Measurements from ENCODE around the gene HNMT.

Gene HNMT

DNA sequence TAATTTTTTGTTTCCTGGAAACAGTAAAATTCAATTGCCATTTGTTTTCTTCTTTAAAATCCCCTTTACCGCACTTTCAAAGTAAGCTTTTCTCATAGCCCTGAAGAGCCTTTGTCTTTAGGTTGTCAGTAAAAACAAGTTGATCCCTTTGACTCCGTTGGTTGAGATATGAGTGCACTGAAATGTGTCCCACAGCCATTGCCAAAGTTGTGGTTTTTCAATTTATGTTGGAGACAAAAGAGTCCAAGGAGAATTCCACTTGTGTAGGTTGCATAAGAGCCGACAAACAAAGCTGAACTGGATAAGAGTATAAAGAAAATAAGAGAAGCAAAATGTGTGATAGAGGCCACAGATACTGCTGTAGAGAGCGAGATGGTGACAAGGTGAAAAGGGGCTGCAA is 26.1 kb upstream of the HNMT start:
- TF ChIP-seq CTCF (IDR thresholded peaks at IDR 0.05; ENCODE audit: borderline replicate concordance, extremely low read depth, low read length, poor library complexity, severe bottlenecking), result no peak
- no peak for TF ChIP-seq EZH2 (IDR thresholded peaks at IDR 0.05; ENCODE audit: borderline replicate concordance, low read depth, low read length, severe bottlenecking)
- no peak for DNase-seq
- Histone ChIP-seq H3K9me3 (ENCODE audit: insufficient read depth, low read length, severe bottlenecking) (no peaks in the 10 kb centered on the region), H3K36me3 (ENCODE audit: insufficient read depth, low read length) (no peaks in the 10 kb centered on the region), H3K79me2 (ENCODE audit: insufficient read depth, low read length) (no peaks in the 10 kb centered on the region), H4K20me1 (ENCODE audit: insufficient read depth, low read length) (no peaks in the 10 kb centered on the region), H3K27me3 (ENCODE audit: insufficient read depth, low read length, poor library complexity) (no peaks in the 10 kb centered on the region), H3K9ac (ENCODE audit: low read depth, low read length) (no peak overlapping the region), H2AFZ (ENCODE audit: low read depth, low read length) (no peak overlapping the region), H3K4me3 (ENCODE audit: low read depth in 1 of 2, low read length in 2 of 2) (no peak overlapping the region), H3K4me1 (ENCODE audit: insufficient read depth, low read length) (no peaks in the 10 kb centered on the region), H3K4me2 (ENCODE audit: insufficient read depth, low read length) (no peak overlapping the region), H3K27ac (ENCODE audit: low read length) (no peak overlapping the region)
- no peak for ATAC-seq (ENCODE audit: insufficient read depth, low read depth)

DNA sequence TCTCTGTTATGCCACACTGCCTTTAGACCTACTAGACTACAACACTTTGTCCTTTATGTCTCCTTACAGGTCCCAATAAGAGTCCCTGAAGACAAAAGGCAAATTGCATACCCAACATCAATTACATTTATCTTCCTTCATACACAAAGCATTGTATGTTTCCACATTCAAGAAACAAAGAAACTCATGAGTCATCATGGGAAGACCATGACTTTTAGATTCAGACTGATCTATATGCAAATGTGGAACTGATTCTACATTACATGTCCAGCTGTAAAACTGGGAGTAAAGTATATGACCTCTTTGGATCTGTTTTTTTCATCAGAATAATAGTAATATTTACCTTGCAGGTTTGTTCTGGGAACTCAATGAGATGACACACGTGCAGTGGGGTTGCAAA is 25.2 kb upstream of the HNMT start:
- no peak overlapping the region for H3K27ac ChIP-seq (ENCODE audit: low read length)
- no peaks in the 10 kb centered on the region for H3K4me1 ChIP-seq (ENCODE audit: insufficient read depth, low read length)
- H3K9ac ChIP-seq (ENCODE audit: low read depth, low read length), result no peak overlapping the region
- no peaks in the 10 kb centered on the region for H3K79me2 ChIP-seq (ENCODE audit: insufficient read depth, low read length)
- H3K4me3 ChIP-seq (ENCODE audit: low read depth in 1 of 2, low read length in 2 of 2), result no peak overlapping the region
- H2AFZ ChIP-seq (ENCODE audit: low read depth, low read length), result no peak overlapping the region
- H3K36me3 ChIP-seq (ENCODE audit: insufficient read depth, low read length), result no peaks in the 10 kb centered on the region
- no peaks in the 10 kb centered on the region for H4K20me1 ChIP-seq (ENCODE audit: insufficient read depth, low read length)
- H3K9me3 ChIP-seq (ENCODE audit: insufficient read depth, low read length, severe bottlenecking), result no peaks in the 10 kb centered on the region
- TF ChIP-seq EZH2 (IDR thresholded peaks at IDR 0.05; ENCODE audit: borderline replicate concordance, low read depth, low read length, severe bottlenecking) (no peak), CTCF (IDR thresholded peaks at IDR 0.05; ENCODE audit: borderline replicate concordance, extremely low read depth, low read length, poor library complexity, severe bottlenecking) (no peak)
- no peak overlapping the region for H3K4me2 ChIP-seq (ENCODE audit: insufficient read depth, low read length)
- DNase-seq (no peak), ATAC-seq (ENCODE audit: insufficient read depth, low read depth) (no peak)
- no peaks in the 10 kb centered on the region for H3K27me3 ChIP-seq (ENCODE audit: insufficient read depth, low read length, poor library complexity)

- no peaks in the 10 kb centered on the region for H3K4me1 ChIP-seq (ENCODE audit: insufficient read depth, low read length)
- H2AFZ ChIP-seq (ENCODE audit: low read depth, low read length), result no peak overlapping the region
- no peak overlapping the region for H3K27ac ChIP-seq (ENCODE audit: low read length)
- no peaks in the 10 kb centered on the region for H3K36me3 ChIP-seq (ENCODE audit: insufficient read depth, low read length)
- no peaks in the 10 kb centered on the region for H3K79me2 ChIP-seq (ENCODE audit: insufficient read depth, low read length)
- H3K4me3 ChIP-seq (ENCODE audit: low read depth in 1 of 2, low read length in 2 of 2), result no peak overlapping the region
- no peak for ATAC-seq (ENCODE audit: insufficient read depth, low read depth)
- no peaks in the 10 kb centered on the region for H3K9me3 ChIP-seq (ENCODE audit: insufficient read depth, low read length, severe bottlenecking)
- no peak for TF ChIP-seq CTCF (IDR thresholded peaks at IDR 0.05; ENCODE audit: borderline replicate concordance, extremely low read depth, low read length, poor library complexity, severe bottlenecking)
- no peak for TF ChIP-seq EZH2 (IDR thresholded peaks at IDR 0.05; ENCODE audit: borderline replicate concordance, low read depth, low read length, severe bottlenecking)
- H3K27me3 ChIP-seq (ENCODE audit: insufficient read depth, low read length, poor library complexity), result no peaks in the 10 kb centered on the region
- no peak overlapping the region for H3K4me2 ChIP-seq (ENCODE audit: insufficient read depth, low read length)
- no peaks in the 10 kb centered on the region for H4K20me1 ChIP-seq (ENCODE audit: insufficient read depth, low read length)
- DNase-seq, result no peak
- H3K9ac ChIP-seq (ENCODE audit: low read depth, low read length), result no peak overlapping the region
Observed at GRCh38 chr2:137940154-137940553, 24.1 kb upstream of the HNMT start.

All from DND-41 (cell line).